Esophagus (tissue), 2 donors: ENCODE measurements around the gene NOP53. TPM values are rescaled to one million over a fixed set of nuclear protein-coding genes. Genes with fewer than 3 reads are reported as not detected.

Experiments
- H3K27ac ChIP-seq, 2 donors: one replicate each; pipeline ENCODE4 v1.5.1; 2013; ENCODE audit warnings: low read depth in 2 of 2, mild to moderate bottlenecking in 2 of 2, inconsistent platforms in 1 of 2, low read length in 1 of 2, moderate library complexity in 1 of 2
- H3K27me3 ChIP-seq, 2 donors: one replicate each; pipeline ENCODE4 v1.6.1; 2013; ENCODE audit warnings: low read length in 2 of 2, control low read depth in 1 of 2, mild to moderate bottlenecking in 1 of 2; ENCODE audit not compliant: insufficient read depth in 2 of 2, control insufficient read depth in 1 of 2
- H3K36me3 ChIP-seq, 2 donors: one replicate each; pipeline ENCODE4 v1.6.1; 2013; ENCODE audit warnings: low read length in 1 of 2; ENCODE audit not compliant: control insufficient read depth in 2 of 2, insufficient read depth in 2 of 2
- H3K4me1 ChIP-seq, 2 donors: one replicate each; pipeline ENCODE4 v1.6.1; 2013; ENCODE audit warnings: low read length in 1 of 2; ENCODE audit not compliant: control insufficient read depth in 2 of 2, insufficient read depth in 2 of 2
- H3K4me3 ChIP-seq, 2 donors: one replicate each; pipeline ENCODE4 v1.5.1; 2013; ENCODE audit warnings: low read length in 2 of 2, mild to moderate bottlenecking in 2 of 2, low read depth in 1 of 2, moderate library complexity in 1 of 2
- H3K9me3 ChIP-seq, 2 donors: one replicate each; pipeline ENCODE4 v1.6.1; 2013; ENCODE audit warnings: mild to moderate bottlenecking in 2 of 2, low read depth in 1 of 2, low read length in 1 of 2, moderate library complexity in 1 of 2; ENCODE audit not compliant: control insufficient read depth in 2 of 2, insufficient read depth in 1 of 2
- WGBS, 2 donors: extraction: QIAGEN DNeasy Blood & Tissue Kit; methylation state at CpG; one replicate each; pipeline ENCODE4 v1.1.7; 2013; 5-methylcytosine and 5-hydroxymethylcytosine counted together
- polyA plus RNA-seq, 2 donors: library from polyadenylated mRNA; stranded (reverse); fragments of 200-250 nt; gene quantifications; one replicate each; pipeline ENCODE4 v1.2.3, GENCODE V29; 2013
- donor health status: healthy with polysubstance abuse.
- donor health status: Bipolar disorder and iron deficiency.

Gene NOP53
- polyA plus RNA-seq, 2 donors, result 245 to 253 TPM

GRCh38 chr19:47750752-47751151 lies 5.4 kb downstream of the NOP53 start:
- 89 to 92% methylated on average over 15 to 18 of the region's 18 CpGs for WGBS, 2 donors
- peaks cover 0 to 5% of the 10 kb centered on the region in 2 donors for H3K4me1 ChIP-seq
- H3K9me3 ChIP-seq, result no peaks in the 10 kb centered on the region
- H3K36me3 ChIP-seq, result peaks cover 28 to 65% of the 10 kb centered on the region in 2 donors
- no peak overlapping the region for H3K27ac ChIP-seq
- no peaks in the 10 kb centered on the region for H3K27me3 ChIP-seq
- H3K4me3 ChIP-seq, result no peak overlapping the region

GRCh38 chr19:47752440-47753211 lies 7.3 kb downstream of the NOP53 start:
- peaks cover 38 to 84% of the 10 kb centered on the region in 2 donors for H3K36me3 ChIP-seq
- 87% methylated on average over 24 to 27 of the region's 27 CpGs for WGBS, 2 donors

GRCh38 chr19:47754206-47755064 lies 9.1 kb downstream of the NOP53 start:
- peaks cover 38 to 77% of the 10 kb centered on the region in 2 donors for H3K36me3 ChIP-seq
- H3K27me3 ChIP-seq, result no peaks in the 10 kb centered on the region
- no peaks in the 10 kb centered on the region for H3K9me3 ChIP-seq
- WGBS, 2 donors, result 90 to 91% methylated on average over 27 to 34 of the region's 37 CpGs
- no peak overlapping the region for H3K27ac ChIP-seq
- no peak overlapping the region for H3K4me3 ChIP-seq
- no peaks in the 10 kb centered on the region for H3K4me1 ChIP-seq

More at GRCh38 chr19:47752440-47753211, 7.3 kb downstream of the NOP53 start:
- no peaks in the 10 kb centered on the region for H3K27me3 ChIP-seq
- no peak overlapping the region for H3K27ac ChIP-seq
- peaks cover 0 to 5% of the 10 kb centered on the region in 2 donors for H3K4me1 ChIP-seq
- no peaks in the 10 kb centered on the region for H3K9me3 ChIP-seq
- no peak overlapping the region for H3K4me3 ChIP-seq

GRCh38 chr19:47755065-47755761 lies 9.9 kb downstream of the NOP53 start:
- Histone ChIP-seq H3K36me3 (peaks cover 35 to 71% of the 10 kb centered on the region in 2 donors), H3K4me1 (no peaks in the 10 kb centered on the region), H3K9me3 (no peaks in the 10 kb centered on the region), H3K4me3 (no peak overlapping the region), H3K27ac (no peak overlapping the region), H3K27me3 (no peaks in the 10 kb centered on the region)
- WGBS, 2 donors, result 88 to 90% methylated on average over 32 to 36 of the region's 36 CpGs

- WGBS, 2 donors, result 92% methylated on average over 27 to 28 of the region's 28 CpGs
- no peak overlapping the region for H3K27ac ChIP-seq
- no peaks in the 10 kb centered on the region for H3K4me1 ChIP-seq
- no peaks in the 10 kb centered on the region for H3K9me3 ChIP-seq
- no peak overlapping the region for H3K4me3 ChIP-seq
- peaks cover 31 to 63% of the 10 kb centered on the region in 2 donors for H3K36me3 ChIP-seq
- no peaks in the 10 kb centered on the region for H3K27me3 ChIP-seq
Observed at GRCh38 chr19:47755762-47756626, 10.6 kb downstream of the NOP53 start.

GRCh38 chr19:47756627-47756929 lies 11.2 kb downstream of the NOP53 start:
- no peaks in the 10 kb centered on the region for H3K9me3 ChIP-seq
- H3K36me3 ChIP-seq, result peaks cover 26 to 57% of the 10 kb centered on the region in 2 donors
- no peaks in the 10 kb centered on the region for H3K27me3 ChIP-seq
- no peak overlapping the region for H3K4me3 ChIP-seq
- no peak overlapping the region for H3K27ac ChIP-seq
- no peaks in the 10 kb centered on the region for H3K4me1 ChIP-seq
- 90 to 94% methylated on average over 12 of the region's 12 CpGs for WGBS, 2 donors

GRCh38 chr19:47756953-47757608 lies 11.7 kb downstream of the NOP53 start:
- 80 to 92% methylated on average over 22 of the region's 22 CpGs for WGBS, 2 donors
- no peaks in the 10 kb centered on the region for H3K27me3 ChIP-seq
- no peaks in the 10 kb centered on the region for H3K4me1 ChIP-seq
- H3K4me3 ChIP-seq, result no peak overlapping the region
- H3K36me3 ChIP-seq, result peaks cover 25 to 55% of the 10 kb centered on the region in 2 donors
- no peaks in the 10 kb centered on the region for H3K9me3 ChIP-seq
- no peak overlapping the region for H3K27ac ChIP-seq

GRCh38 chr19:47757617-47758442 lies 12.5 kb downstream of the NOP53 start:
- no peaks in the 10 kb centered on the region for H3K4me1 ChIP-seq
- no peaks in the 10 kb centered on the region for H3K27me3 ChIP-seq
- 73 to 80% methylated on average over 14 of the region's 14 CpGs for WGBS, 2 donors
- H3K36me3 ChIP-seq, result peaks cover 18 to 48% of the 10 kb centered on the region in 2 donors
- no peak overlapping the region for H3K4me3 ChIP-seq
- no peak overlapping the region for H3K27ac ChIP-seq
- no peaks in the 10 kb centered on the region for H3K9me3 ChIP-seq
